ENCODE measurements around the gene ANXA6.

The ANXA6 gene

GRCh38 chr5:151125421-151125820 lies 32.2 kb downstream of the ANXA6 start:
- DNase-seq: no peak

GRCh38 chr5:151123897-151124751 lies 33.5 kb downstream of the ANXA6 start:
- no peak for DNase-seq

GRCh38 chr5:151122828-151123227 lies 34.8 kb downstream of the ANXA6 start:
- DNase-seq: no peak

- DNase-seq: no peak
Measured at GRCh38 chr5:151121665-151122064, 35.9 kb downstream of the ANXA6 start.

GRCh38 chr5:151121095-151121494 lies 36.5 kb downstream of the ANXA6 start:
- no peak for DNase-seq

GRCh38 chr5:151118913-151119575 lies 38.5 kb downstream of the ANXA6 start:
- no peak for DNase-seq

GRCh38 chr5:151115272-151115905 lies 42.2 kb downstream of the ANXA6 start:
- peak; percentile 31 for DNase-seq

GRCh38 chr5:151113651-151114050 lies 43.9 kb downstream of the ANXA6 start:
- no peak for DNase-seq

- peak; percentile 92 for DNase-seq
Measured at GRCh38 chr5:151110992-151111391, 46.6 kb downstream of the ANXA6 start.

GRCh38 chr5:151110122-151110681 lies 47.4 kb downstream of the ANXA6 start:
- no peak for DNase-seq

GRCh38 chr5:151108566-151108965 lies 49.0 kb downstream of the ANXA6 start:
- DNase-seq: no peak

GRCh38 chr5:151107738-151108520 lies 49.6 kb downstream of the ANXA6 start:
- DNase-seq: no peak

- DNase-seq: no peak
Measured at GRCh38 chr5:151107084-151107483, 50.5 kb downstream of the ANXA6 start.

- no peak for DNase-seq
Measured at GRCh38 chr5:151106509-151106908, 51.1 kb downstream of the ANXA6 start.

- no peak for DNase-seq
Measured at GRCh38 chr5:151106043-151106442, 51.5 kb downstream of the ANXA6 start.

GRCh38 chr5:151105561-151105960 lies 52.0 kb downstream of the ANXA6 start:
- DNase-seq: no peak

- DNase-seq: no peak
Measured at GRCh38 chr5:151104795-151105194, 52.8 kb downstream of the ANXA6 start.

GRCh38 chr5:151101746-151102145 lies 55.8 kb downstream of the ANXA6 start:
- no peak for DNase-seq

- DNase-seq: no peak
Measured at GRCh38 chr5:151101151-151101550, 56.4 kb downstream of the ANXA6 start.

- DNase-seq: no peak
Measured at GRCh38 chr5:151100681-151101080, 56.9 kb downstream of the ANXA6 start.

GRCh38 chr5:151098768-151099121 lies 58.8 kb downstream of the ANXA6 start:
- no peak for DNase-seq

- no peak for DNase-seq
Measured at GRCh38 chr5:151097820-151098767, 59.5 kb downstream of the ANXA6 start.
